CD14-positive monocyte (primary cell): ENCODE measurements around the gene ZNF92. TPM values are rescaled to one million over a fixed set of nuclear protein-coding genes. Genes with fewer than 3 reads are reported as not detected.
"Not testable (repeated sequence)": the region's sequence is repeated elsewhere in the genome, so short reads cannot be mapped to it uniquely, and the experiment has no call there.

ENCODE experiments used
- DNase-seq, 3 donors: peaks; one replicate each; pipeline ENCODE4 v3.0.0-alpha.2; 2011 to 2022
- H2AFZ ChIP-seq: 2 replicates; pipeline ENCODE4 v1.6.0; 2012; ENCODE audit warnings: mild to moderate bottlenecking, low read depth, low read length, inconsistent platforms; ENCODE audit not compliant: insufficient read depth, poor library complexity, severe bottlenecking
- H3K27ac ChIP-seq, 2 donors: 1 replicate in 1 of 2; 2 replicates in 1 of 2; pipeline ENCODE4 v1.5.1; 2012 to 2013; ENCODE audit warnings: low read length in 2 of 2, control low read depth in 1 of 2, inconsistent platforms in 1 of 2, low read depth in 1 of 2, mild to moderate bottlenecking in 1 of 2
- H3K27me3 ChIP-seq, 2 donors: one replicate each; pipeline versions ENCODE4 v1.6.0 to v1.6.1; 2011 to 2013; ENCODE audit warnings: low read length in 2 of 2; ENCODE audit not compliant: control insufficient read depth in 2 of 2, insufficient read depth in 2 of 2
- H3K36me3 ChIP-seq, 2 donors: replicated peaks in 1 of 2; 1 replicate in 1 of 2; 2 replicates in 1 of 2; pipeline versions ENCODE4 v1.5.1 to v1.6.1; 2012 to 2013; ENCODE audit warnings: low read length in 2 of 2, control low read depth in 1 of 2, inconsistent platforms in 1 of 2, mild to moderate bottlenecking in 1 of 2; ENCODE audit not compliant: insufficient read depth in 2 of 2, control insufficient read depth in 1 of 2
- H3K4me1 ChIP-seq, 2 donors: 1 replicate in 1 of 2; 2 replicates in 1 of 2; pipeline versions ENCODE4 v1.5.1 to v1.6.1; 2012 to 2013; ENCODE audit warnings: low read length in 2 of 2, control low read depth in 1 of 2, inconsistent platforms in 1 of 2, mild to moderate bottlenecking in 1 of 2, moderate library complexity in 1 of 2; ENCODE audit not compliant: insufficient read depth in 2 of 2, control insufficient read depth in 1 of 2
- H3K4me2 ChIP-seq: replicated peaks from 2 replicates; pipeline ENCODE3; 2012; ENCODE audit warnings: low read length, moderate library complexity, mild to moderate bottlenecking; ENCODE audit not compliant: poor library complexity, severe bottlenecking; ENCODE audit errors: extremely low read depth
- H3K4me3 ChIP-seq, 3 experiments: fragments of 200-600 bp in 1 of 3; sonication (generic) in 1 of 3; replicated peaks in 1 of 3; 1 replicate in 2 of 3; 2 replicates in 1 of 3; pipeline ENCODE4 v1.5.1; 2011 to 2013; ENCODE audit warnings: low read length in 3 of 3, mild to moderate bottlenecking in 3 of 3, control low read depth in 2 of 3, low read depth in 2 of 3, inconsistent platforms in 1 of 3, moderate library complexity in 1 of 3
- H3K79me2 ChIP-seq: 2 replicates; pipeline ENCODE4 v1.6.0; 2012; ENCODE audit warnings: mild to moderate bottlenecking, control low read depth, inconsistent platforms, low read length, moderate library complexity; ENCODE audit not compliant: insufficient read depth
- H3K9ac ChIP-seq: 2 replicates; pipeline ENCODE4 v1.6.0; 2017; ENCODE audit warnings: low read length, mild to moderate bottlenecking; ENCODE audit not compliant: insufficient read depth, poor library complexity, severe bottlenecking
- H3K9me3 ChIP-seq, 2 donors: replicated peaks in 1 of 2; 1 replicate in 1 of 2; 2 replicates in 1 of 2; pipeline versions ENCODE4 v1.5.1 to v1.6.1; 2012 to 2013; ENCODE audit warnings: low read length in 2 of 2, control low read depth in 1 of 2; ENCODE audit not compliant: control insufficient read depth in 1 of 2, insufficient read depth in 1 of 2
- H4K20me1 ChIP-seq: 2 replicates; pipeline ENCODE4 v1.6.0; 2012; ENCODE audit warnings: mild to moderate bottlenecking, low read length, control low read depth, moderate library complexity; ENCODE audit not compliant: insufficient read depth
- H3K27ac Mint-ChIP-seq, 7 donors: one replicate each; pipeline ENCODE4 v1.8.0; 2020; ENCODE audit warnings: mild to moderate bottlenecking in 7 of 7, mixed read lengths in 7 of 7, moderate library complexity in 6 of 7, inconsistent platforms in 2 of 7
- H3K27me3 Mint-ChIP-seq, 3 donors: one replicate each; pipeline ENCODE4 v1.8.0; 2021 to 2022; ENCODE audit warnings: low read depth in 3 of 3, mild to moderate bottlenecking in 3 of 3, mixed read lengths in 3 of 3, moderate library complexity in 3 of 3, inconsistent platforms in 1 of 3
- H3K36me3 Mint-ChIP-seq, 2 donors: one replicate each; pipeline ENCODE4 v1.8.0; 2020; ENCODE audit warnings: mixed read lengths in 2 of 2, inconsistent platforms in 1 of 2, mild to moderate bottlenecking in 1 of 2
- H3K4me1 Mint-ChIP-seq: one replicate; pipeline ENCODE4 v1.8.0; 2020; ENCODE audit warnings: mild to moderate bottlenecking, mixed read lengths
- H3K4me3 Mint-ChIP-seq, 2 donors: one replicate each; pipeline ENCODE4 v1.8.0; 2020; ENCODE audit warnings: mild to moderate bottlenecking in 2 of 2, mixed read lengths in 2 of 2, moderate library complexity in 1 of 2
- H3K9me3 Mint-ChIP-seq, 7 donors: one replicate each; pipeline ENCODE4 v1.8.0; 2020 to 2022; ENCODE audit warnings: mixed read lengths in 7 of 7, mild to moderate bottlenecking in 6 of 7, moderate library complexity in 6 of 7, inconsistent platforms in 2 of 7
- whole genome bisulfite sequencing: methylation state at CpG from one replicate; pipeline ENCODE4 v1.1.5; 2013; ENCODE audit warnings: missing lambda C conversion rate; ENCODE audit not compliant: insufficient coverage; 5-methylcytosine and 5-hydroxymethylcytosine counted together
- intact Hi-C, 2 donors: fragments of 100-400 bp; cut with micrococcal nuclease; formaldehyde crosslinking; loops; one replicate each; pipeline versions ENCODE4 v1.15.0 to v1.15.1; 2023
- polyA plus RNA-seq, 3 donors: library from polyadenylated mRNA; depleted of rRNA in 1 of 3; unstranded in 2 of 3; stranded (reverse) in 1 of 3; fragments of 300-500 nt in 2 of 3; fragments of >200 nt in 1 of 3; fragmentation: Illumina TruSeq in 2 of 3; gene quantifications; 1 replicate in 2 of 3; 2 replicates in 1 of 3; pipeline ENCODE4 v1.2.3, GENCODE V29; 2012 to 2021
- TF ChIP-seq, protein P1 (sequence below): fragments of 200-600 bp; IDR thresholded peaks from one replicate; pipeline ENCODE4 v1.8.0; 2022; ENCODE audit warnings: antibody characterized with exemption, mild to moderate bottlenecking

The ZNF92 gene
- polyA plus RNA-seq, 3 donors: 2.3 to 6.4 (median 4.1) TPM

DNA sequence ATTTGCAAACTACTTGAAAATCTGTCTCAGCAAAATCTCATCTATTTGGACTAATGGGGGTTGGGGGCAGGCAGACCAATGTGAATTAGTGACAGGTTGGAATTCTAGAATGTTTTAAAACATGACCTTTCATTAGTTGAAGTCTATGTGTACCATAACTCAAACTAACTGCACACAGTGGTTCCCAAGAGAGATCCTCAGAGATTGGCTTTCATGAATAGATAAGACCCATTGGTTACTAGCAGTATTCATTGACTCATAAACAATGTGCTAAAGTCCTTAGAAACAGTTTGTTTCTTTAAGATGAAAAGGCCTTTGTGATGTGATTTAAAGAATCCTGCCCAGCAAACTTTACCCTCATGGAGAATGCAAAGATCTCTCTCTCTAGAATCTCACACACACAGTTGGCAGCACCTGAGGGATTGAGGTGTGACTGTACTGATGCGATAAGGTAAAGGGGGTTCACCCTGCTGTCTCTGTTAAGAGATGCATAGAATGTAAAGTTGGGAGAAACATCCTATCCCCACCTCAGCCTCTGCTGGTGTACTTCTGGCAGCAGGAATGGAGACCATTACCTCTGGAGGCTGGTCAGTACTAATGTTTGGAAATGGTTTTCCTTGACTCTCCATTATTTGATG is 70.7 kb downstream of the ZNF92 start:
- H3K36me3 Mint-ChIP-seq: no peaks in the 10 kb centered on the region
- TF ChIP-seq, protein P1, sequence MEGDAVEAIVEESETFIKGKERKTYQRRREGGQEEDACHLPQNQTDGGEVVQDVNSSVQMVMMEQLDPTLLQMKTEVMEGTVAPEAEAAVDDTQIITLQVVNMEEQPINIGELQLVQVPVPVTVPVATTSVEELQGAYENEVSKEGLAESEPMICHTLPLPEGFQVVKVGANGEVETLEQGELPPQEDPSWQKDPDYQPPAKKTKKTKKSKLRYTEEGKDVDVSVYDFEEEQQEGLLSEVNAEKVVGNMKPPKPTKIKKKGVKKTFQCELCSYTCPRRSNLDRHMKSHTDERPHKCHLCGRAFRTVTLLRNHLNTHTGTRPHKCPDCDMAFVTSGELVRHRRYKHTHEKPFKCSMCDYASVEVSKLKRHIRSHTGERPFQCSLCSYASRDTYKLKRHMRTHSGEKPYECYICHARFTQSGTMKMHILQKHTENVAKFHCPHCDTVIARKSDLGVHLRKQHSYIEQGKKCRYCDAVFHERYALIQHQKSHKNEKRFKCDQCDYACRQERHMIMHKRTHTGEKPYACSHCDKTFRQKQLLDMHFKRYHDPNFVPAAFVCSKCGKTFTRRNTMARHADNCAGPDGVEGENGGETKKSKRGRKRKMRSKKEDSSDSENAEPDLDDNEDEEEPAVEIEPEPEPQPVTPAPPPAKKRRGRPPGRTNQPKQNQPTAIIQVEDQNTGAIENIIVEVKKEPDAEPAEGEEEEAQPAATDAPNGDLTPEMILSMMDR: no peak

DNA sequence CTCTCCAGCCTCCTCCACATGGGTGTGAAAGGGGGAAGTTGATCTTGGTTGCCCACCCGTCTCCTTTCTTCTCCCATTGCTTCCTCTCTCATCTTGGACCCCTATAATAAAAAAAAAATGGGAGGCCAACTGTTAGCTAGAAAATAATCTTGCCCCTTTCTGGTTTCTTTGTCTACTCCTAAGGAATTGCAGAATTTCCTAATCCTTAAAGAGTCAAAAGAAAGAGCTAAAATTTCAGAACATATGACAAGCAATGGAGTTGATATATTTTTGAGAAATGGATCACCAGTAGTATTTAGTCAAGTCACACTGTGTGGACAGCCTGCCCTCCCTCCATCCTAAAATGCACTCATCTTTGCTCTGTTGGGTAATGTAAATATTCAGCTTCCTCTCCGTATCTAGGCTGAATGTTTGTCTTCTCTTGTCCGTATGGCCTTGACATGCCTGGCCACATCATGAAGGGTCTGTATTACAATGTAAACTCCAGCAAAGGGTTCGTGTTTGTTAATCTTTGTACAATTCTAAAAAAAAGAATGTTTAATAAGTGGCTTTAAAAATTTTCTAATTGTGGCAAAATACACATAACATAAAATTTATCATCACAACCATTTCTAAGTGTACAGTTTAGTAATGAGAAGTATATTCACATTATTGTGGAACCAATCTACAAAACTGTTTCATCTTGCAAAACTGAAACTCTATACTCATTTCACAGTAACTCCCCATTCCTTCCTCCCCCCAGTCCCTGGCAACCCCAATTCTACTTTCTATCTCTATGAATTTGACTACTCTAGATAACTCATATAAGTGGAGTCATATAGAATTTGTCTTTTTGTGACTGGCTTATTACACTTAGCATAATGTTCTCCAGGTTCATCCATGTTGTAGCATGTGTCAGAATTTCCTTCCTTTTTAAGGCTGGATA is 71.5 kb downstream of the ZNF92 start:
- Mint-ChIP-seq H3K36me3 (no peaks in the 10 kb centered on the region), H3K4me3 (no peak overlapping the region), H3K4me1 (no peaks in the 10 kb centered on the region), H3K27me3 (peaks cover 2 to 3% (median 2%) of the 10 kb centered on the region in 3 donors), H3K27ac (no peak overlapping the region), H3K9me3 (peaks cover 3 to 24% (median 15%) of the 10 kb centered on the region in 7 donors)
- Histone ChIP-seq H3K4me1 (no peaks in the 10 kb centered on the region), H3K79me2 (no peaks in the 10 kb centered on the region), H3K27ac (no peak overlapping the region), H3K4me2 (no peak overlapping the region), H2AFZ (no peak overlapping the region), H3K27me3 (no peaks in the 10 kb centered on the region), H3K36me3 (no peaks in the 10 kb centered on the region), H3K4me3 (no peak overlapping the region), H3K9me3 (no peaks in the 10 kb centered on the region), H3K9ac (no peak overlapping the region), H4K20me1 (no peaks in the 10 kb centered on the region)
- intact Hi-C loops: no loop called here
- no CpG with 5 or more reads among the region's 4 CpGs for WGBS
- TF ChIP-seq, protein P1: no peak
- no peak for DNase-seq

More for the DNA sequence above, 70.7 kb downstream of the ZNF92 start:
- no peaks in the 10 kb centered on the region for H3K79me2 ChIP-seq
- no peak for DNase-seq
- no peak overlapping the region for H3K4me2 ChIP-seq
- H3K4me1 ChIP-seq: no peaks in the 10 kb centered on the region
- Mint-ChIP-seq H3K27me3 (peaks cover 2% of the 10 kb centered on the region in 3 donors), H3K27ac (no peak overlapping the region), H3K4me3 (no peak overlapping the region), H3K9me3 (peaks cover 3 to 24% (median 16%) of the 10 kb centered on the region in 7 donors), H3K4me1 (no peaks in the 10 kb centered on the region)
- H4K20me1 ChIP-seq: no peaks in the 10 kb centered on the region
- intact Hi-C loops: no loop called here
- WGBS: no CpG with 5 or more reads among the region's 1 CpG
- H3K36me3 ChIP-seq: no peaks in the 10 kb centered on the region
- no peak overlapping the region for H2AFZ ChIP-seq
- no peak overlapping the region for H3K9ac ChIP-seq
- H3K27me3 ChIP-seq: no peaks in the 10 kb centered on the region
- no peak overlapping the region for H3K4me3 ChIP-seq
- no peak overlapping the region for H3K27ac ChIP-seq
- H3K9me3 ChIP-seq: no peaks in the 10 kb centered on the region

DNA sequence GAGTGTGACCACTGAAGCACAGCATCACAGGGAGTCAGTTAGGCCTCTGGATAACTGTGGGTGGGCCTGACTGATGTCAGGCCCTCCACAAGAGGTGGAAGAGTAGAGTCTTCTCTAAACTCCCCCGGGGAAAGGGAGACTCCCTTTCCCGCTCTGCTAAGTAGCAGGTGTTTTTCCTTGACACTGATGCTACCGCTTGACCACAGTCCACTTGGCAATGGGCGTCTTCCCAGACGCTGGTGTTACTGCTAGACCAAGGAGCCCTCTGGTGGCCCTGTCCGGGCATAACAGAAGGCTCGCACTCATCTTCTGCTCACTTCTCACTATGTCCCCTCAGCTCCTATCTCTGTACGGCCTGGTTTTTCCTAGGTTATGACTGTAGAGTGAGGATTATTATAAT is 73.4 kb downstream of the ZNF92 start:
- peak overlapping the region in 1 of 7 donors; percentile 61 for H3K27ac Mint-ChIP-seq
- H2AFZ ChIP-seq, H3K27me3 ChIP-seq: not testable (repeated sequence)

More for the DNA sequence above, 73.4 kb downstream of the ZNF92 start:
- H3K9ac ChIP-seq, H3K36me3 Mint-ChIP-seq, H4K20me1 ChIP-seq, H3K27ac ChIP-seq, H3K27me3 Mint-ChIP-seq, H3K4me3 Mint-ChIP-seq, H3K4me1 ChIP-seq, H3K4me1 Mint-ChIP-seq, H3K4me2 ChIP-seq, DNase-seq, H3K9me3 ChIP-seq, H3K79me2 ChIP-seq, H3K36me3 ChIP-seq, H3K4me3 ChIP-seq, intact Hi-C loops: not testable (repeated sequence)
- peaks cover 3 to 24% (median 15%) of the 10 kb centered on the region in 7 donors for H3K9me3 Mint-ChIP-seq
- 90% methylated on average over 5 of the region's 8 CpGs for WGBS
